GM19455 (cell line): ENCODE data around the gene PTPN3.
A peak's percentile ranks its signal among the peaks of the same experiment; 100 is the strongest.
"Not testable (repeated sequence)": the region's sequence is repeated elsewhere in the genome, so short reads cannot be mapped to it uniquely, and the experiment has no call there.

Experiments used
- ATAC-seq: cut with Tn5 transposase; IDR thresholded peaks from one replicate; pipeline ENCODE4 v1.9.1; 2021; ENCODE audit not compliant: unreplicated experiment

The PTPN3 gene

DNA sequence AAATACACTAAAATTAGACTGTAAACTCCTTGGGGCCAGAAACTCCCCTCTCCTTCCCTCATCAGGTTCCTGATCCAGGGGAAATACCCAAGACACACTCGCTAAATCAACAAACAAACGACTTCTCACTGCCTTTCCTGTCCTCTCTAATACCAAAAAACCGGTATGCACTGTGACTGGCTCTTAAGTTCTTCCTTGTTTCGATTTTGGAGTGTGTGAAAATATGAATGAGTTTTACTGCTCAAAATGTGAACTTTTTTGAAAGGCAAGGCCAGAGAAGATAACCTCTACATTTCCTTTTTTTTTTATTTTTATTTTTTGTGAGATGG is 96.2 kb downstream of the PTPN3 start:
- ATAC-seq = no peak

DNA sequence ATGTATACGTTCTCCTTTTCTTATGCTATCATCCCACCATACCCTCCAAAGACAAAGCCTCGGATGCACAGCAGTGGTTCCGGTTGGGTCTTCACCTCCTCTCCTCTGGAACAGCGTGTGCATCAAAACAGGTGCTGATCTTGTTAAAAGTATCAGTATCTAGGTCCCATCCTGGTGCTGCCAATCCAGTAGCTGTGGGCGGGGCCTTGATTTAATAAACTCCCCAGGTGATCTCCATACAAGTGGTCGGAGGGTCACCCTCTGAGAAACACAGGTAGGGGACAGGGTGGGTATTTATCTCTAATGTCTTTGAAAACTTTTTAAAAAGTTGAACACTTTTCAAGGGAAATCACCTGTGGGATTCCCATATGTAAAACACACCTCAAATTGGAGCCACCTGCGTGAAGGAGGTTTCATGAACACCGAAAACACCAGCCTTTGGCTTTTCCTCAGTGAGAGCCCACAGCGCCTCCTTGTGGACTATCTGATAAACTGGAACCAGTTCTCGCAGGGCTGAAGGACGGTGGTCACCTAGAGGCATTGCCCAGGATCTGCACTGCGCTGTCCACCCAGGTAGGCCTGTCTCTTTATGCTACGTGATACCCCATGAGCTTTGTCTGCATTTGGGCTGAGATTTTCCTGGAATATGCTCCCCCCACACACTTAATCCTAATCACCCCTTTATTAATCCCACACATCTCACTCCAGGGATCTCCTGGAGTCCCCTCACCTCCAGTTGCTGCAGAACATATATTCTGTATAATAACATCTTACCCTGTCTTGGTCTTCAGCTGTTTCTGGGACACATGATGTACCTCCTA is 96.7 kb downstream of the PTPN3 start:
- ATAC-seq = no peak

DNA sequence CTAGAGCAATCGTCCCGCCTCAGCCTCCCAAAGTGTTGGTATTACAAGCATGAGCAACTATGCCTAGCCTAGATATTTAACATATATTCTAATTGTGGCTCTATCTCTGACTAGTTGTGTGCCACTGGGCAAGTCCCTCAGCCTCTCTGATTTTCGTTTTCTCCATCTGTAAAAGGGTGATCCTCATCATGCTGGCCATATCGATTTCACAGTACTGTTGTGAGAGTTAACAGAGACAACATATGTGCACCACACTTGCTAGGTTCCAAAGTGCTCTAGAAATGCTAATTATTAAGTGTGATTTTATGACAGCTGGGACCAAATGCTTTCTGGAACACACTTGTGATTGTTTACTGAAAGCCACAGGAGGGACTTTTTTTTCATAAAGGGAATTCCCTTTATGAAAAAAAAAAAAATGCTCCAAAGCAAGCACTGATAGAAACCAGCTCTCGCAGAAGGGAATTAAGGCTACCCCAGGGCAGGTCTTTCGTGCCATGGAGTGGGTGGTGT is 98.8 kb downstream of the PTPN3 start:
- peak; percentile 68 for ATAC-seq

DNA sequence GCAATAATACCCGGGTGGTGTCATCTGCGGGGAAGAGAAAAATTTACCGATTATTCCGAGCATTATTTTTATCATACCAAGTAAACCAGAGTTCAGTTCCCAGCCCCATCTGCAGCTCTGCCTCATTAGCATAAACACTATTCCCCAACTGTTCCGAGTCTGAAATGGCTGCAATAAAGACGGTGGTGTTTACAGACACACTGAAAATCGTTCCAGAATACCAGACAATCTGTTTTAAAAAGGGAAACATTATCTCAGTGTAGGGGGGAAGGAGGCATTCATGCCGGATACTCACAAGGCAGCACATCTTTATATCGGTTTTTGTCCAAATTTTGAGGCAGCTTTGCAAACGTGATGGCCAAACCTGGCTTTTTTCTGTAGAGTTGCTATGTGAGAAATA is 106.9 kb downstream of the PTPN3 start:
- no peak for ATAC-seq

- no peak for ATAC-seq
Observed at GRCh38 chr9:109387856-109388255, 110.3 kb downstream of the PTPN3 start.

DNA sequence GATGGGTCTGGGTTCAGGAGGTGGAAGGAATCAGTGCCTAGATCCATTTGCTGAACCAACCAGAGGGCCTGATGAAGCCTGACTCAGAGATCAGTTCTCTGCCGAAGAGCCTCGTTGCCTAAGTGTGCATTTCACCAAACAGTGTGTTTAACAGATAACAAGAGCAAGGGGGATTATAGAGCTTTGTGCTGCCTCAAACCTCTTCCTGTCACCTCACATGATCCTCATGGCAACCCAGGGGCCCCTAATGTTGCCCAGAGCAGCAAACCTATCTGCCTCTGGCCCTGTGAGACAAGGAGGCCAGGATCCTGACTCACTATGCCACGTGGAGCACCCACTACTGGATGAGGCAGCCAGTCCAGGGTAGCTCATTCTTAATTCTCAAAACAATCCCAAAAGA is 110.9 kb downstream of the PTPN3 start:
- no peak for ATAC-seq

- ATAC-seq = no peak
Observed at GRCh38 chr9:109385499-109385898, 112.6 kb downstream of the PTPN3 start.

DNA sequence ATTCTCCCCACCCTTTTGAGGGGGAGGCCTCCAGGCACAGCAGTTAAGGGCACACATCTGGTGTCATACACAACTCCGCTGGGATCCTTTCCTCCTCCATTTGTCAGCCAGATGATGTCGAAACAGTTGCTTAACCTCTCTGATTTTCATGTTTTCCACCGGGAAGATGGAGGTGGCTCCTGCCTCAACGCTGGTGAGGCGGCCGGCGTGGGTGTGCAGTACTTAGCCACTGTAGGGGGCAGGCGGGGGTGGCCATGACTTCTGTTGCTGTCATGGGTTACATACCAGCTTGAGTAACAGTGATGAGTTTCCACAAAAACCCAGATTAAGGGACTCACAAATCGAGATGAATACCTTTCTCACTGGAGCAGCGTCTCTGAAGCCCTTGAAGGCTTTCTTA is 114.2 kb downstream of the PTPN3 start:
- no peak for ATAC-seq

- ATAC-seq = no peak
Observed at GRCh38 chr9:109383356-109383755, 114.8 kb downstream of the PTPN3 start.

DNA sequence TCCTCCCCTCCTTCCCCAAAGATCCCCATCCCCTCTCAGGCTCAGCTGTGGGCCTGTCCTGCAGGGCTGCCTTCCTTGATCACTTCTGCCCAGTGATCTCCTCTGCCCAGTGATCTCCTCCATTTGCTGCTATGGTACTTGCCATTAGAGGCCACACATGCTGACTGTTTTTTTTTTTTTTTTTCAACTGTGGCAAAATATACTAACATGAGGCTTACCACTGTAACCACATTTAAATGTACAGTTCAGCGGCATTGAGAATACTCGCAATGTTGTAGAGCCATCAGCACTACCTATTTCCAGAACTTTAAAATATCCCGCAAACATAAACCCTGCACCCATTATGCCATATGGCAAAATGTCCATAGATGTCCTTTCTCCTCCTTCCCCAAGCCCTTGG is 115.5 kb downstream of the PTPN3 start:
- ATAC-seq = no peak

DNA sequence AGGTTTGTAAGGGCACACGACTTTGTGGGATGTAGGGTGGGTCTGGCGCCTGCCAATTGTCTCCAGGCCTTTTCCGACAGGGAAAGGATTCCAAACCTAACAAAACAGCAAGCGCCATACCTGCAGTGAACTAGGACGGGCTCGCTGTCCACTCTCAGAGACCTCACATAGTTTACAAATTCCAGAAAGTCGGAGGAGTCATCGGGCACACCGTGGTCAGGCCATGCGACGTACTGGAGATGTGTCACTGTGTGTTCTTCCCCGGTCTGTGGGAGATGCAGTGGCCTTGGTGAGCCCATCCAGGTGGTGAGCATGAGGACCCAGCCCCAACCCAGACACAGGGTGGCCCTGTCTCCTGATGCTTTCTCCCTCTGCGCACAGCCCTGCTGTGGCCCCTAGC is 115.9 kb downstream of the PTPN3 start:
- ATAC-seq = no peak

GRCh38 chr9:109381011-109381729 is 116.9 kb downstream of the PTPN3 start:
- ATAC-seq = no peak

DNA sequence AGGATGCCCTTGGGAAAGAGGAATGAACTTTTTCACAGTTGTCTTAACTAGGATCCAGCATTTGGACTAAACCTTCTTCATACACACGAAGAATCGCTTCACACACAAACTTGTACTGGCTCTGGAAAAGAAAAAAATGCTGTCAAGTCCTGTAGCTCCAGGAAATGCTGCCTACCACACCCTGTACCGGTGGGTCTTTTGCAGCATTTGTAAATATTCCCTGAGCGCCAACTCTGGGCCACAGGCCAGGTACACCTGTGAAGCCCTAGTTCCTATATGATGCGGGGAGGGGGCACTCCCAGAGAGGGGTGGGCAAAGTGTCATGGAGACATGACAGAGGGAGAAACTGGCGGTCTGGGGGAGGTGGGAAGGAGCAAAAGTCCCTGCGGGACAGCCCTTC is 118.6 kb downstream of the PTPN3 start:
- ATAC-seq = no peak

DNA sequence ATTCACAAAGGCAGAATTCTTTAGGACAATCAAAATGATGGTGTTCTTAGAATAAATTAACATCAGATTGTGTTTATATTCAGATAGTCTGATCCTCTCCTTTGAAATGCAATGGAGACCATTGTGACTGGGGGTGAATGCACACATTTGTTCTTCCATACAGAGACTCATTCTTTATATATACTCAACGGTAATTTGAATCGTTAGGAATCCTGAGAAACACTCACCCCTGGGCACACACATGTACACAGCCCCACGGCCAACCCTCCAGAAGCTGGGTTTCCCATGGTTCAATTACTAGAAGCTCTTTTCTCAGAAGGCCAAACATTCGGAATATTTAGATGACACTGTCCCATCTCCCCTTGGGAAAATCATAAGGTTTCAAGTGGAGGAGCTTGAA is 119.8 kb downstream of the PTPN3 start:
- ATAC-seq = no peak

DNA sequence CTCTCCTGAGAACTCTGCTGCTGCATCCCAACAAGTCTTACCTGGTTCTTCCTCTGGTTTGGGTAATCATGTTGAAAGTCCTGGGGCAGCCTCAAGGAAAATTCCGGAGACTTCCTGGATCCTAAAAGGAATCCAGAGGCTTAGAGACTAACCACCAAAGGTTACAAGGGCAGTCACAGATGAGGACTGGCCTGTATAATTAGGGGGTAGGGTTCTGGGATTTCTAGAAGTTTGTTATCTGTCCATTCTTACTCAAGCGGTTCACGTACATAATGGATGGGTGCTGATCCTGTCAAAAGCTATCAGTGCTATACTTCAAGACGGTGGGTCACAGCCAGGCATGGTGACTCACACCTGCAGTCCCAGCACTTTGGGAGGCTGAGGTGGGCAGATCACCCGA is 125.9 kb downstream of the PTPN3 start:
- ATAC-seq = no peak

DNA sequence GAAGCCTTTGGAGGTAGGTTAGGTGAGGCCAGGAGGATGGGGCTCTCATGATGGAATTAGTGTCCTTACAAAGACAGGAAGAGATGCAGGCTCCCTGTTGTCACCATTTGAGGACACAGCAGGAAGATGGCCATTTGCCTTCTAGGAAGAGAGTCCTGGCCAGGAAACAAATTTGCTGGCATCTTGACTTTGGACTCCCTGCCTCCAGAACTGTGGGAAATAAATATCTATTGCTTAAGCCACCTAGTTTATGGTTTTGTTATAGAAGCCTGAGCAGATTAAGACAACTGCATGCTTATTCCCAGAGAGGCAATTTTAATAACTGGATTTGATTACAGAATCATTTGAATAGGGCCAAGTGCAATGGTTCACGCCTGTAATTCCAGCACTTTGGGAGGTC is 126.7 kb downstream of the PTPN3 start:
- ATAC-seq = no peak

GRCh38 chr9:109369285-109369684 is 128.8 kb downstream of the PTPN3 start:
- peak; percentile 88 for ATAC-seq

DNA sequence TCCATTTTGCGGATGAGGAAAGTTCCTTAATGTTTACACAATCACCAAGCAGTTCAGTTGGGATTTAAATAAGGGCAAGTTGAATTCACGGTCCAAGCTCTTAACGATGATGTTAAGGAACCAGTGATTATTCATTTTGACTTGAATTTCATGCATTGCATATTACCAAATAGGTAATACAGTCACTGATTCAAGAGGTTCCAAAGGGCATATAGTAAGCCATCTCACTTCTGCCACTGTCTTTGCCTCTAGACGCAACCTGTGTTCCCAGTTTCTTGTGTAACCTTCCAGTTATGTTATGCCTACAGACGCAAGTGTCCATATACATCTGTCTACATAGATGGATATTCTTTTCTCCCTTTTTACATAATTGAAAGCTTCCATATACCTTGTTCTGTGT is 137.3 kb downstream of the PTPN3 start:
- ATAC-seq = no peak

DNA sequence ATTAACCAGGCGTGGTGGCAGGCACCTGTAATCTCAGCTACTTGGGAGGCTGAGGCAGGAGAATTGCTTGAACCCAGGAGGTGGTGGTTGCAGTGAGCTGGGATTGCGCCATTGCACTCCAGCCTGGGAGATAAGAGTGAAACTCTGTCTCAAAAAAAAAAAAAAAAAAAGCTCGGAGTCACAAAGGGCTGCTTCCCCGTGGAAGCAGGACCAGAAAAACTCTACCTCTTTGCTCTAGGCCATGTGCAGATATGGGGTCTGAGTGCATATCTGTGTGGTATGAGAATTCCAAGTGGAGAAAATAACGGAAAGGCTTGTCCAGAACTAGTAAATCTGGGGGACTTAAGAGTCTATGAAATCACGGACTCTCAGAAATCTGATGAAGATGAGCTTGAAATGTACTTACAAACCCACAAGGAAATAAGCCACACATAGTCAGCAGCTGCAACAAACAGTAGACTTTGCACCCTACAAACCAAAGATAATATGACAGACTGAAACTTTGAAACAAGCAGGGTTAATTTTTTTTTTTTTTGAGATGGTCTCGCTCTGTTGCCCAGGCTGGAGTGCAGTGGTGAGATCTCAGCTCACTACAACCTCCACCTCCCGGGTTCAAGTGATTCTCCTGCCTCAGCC is 139.0 kb downstream of the PTPN3 start:
- ATAC-seq = not testable (repeated sequence)

DNA sequence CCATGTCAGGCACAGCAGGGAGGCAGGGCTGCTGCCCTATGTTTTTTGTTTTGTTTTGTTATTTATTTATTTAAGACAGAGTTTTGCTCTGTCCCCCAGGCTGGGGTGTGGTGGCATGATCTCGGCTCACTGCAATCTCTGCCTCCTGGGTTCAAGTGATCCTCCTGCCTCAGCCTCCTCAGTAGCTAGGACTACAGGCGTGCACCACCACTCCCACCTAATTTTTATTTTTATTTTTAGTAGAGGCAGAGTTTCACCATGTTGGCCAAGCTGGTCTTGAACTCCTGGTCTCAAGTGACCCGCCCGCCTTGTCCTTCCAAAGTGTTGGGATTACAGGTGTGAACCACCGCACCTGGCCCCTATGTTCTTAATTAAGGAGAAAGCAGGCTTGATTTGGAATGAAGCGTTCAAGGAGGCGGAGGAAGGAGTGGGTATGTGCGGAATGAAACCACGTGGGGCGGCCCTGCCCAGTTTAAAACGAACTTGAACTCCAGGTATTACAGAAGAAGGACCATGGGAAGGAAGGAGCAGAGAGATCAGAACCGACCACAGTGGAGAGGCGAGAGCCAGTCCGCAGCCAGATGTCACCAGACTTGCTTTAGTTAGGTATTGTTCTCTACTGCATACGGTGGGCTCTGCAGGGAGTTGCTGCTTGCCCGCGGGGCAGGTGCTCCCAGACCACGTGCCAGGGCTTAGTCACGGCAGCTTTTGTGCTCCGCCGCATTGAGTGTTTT is 142.4 kb downstream of the PTPN3 start:
- no peak for ATAC-seq

- no peak for ATAC-seq
Observed at GRCh38 chr9:109354190-109354589, 143.9 kb downstream of the PTPN3 start.
